NCI-H2029 (cell line): ENCODE measurements around the gene CLNK.

ENCODE experiments used
- DNase-seq: peaks from one replicate; lab custom pipeline; 2025; lab: John Stamatoyannopoulos, UW

CLNK gene

GRCh38 chr4:10701161-10701560 lies 16.6 kb upstream of the CLNK start:
- DNase-seq, result no peak

DNA sequence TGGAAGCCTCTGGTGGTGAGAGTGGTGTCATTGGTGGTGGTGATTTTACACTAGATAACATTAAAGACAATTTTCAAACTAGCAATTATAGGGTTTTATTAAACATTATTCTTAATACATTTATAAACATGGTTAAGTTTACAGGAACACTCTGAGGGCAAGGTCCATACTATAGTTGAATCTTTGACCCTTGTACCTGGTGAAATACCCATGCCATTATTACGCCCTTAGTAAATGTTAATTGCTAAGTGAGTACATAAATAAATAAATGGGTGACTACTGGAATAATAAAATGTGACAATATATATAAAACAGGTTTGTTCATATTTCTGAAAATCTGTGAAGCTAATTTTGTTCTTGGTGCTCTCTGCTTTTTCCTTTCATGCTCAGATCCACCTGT lies 13.6 kb upstream of the CLNK start:
- DNase-seq, result no peak

- DNase-seq, result peak; percentile 76
Observed at GRCh38 chr4:10697086-10697485, 12.5 kb upstream of the CLNK start.

- DNase-seq, result no peak
Observed at GRCh38 chr4:10696253-10696652, 11.7 kb upstream of the CLNK start.

DNA sequence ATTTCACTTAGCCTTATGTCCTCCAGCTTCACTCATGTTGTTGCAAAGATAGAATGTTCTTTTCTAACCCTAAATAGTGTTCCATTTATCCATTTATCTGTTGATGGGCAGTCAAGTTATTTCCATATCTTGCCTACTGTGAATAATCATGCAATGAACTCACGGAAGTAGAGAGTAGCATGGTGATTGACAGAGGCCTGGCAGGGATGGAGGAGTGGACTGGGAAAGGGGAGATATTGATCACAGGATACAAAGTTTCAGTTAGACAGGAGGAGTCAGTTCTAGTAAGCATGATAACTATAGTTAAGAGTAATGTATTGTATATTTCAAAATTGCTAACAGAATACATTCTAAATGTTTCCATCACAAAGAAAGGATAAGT lies 10.3 kb upstream of the CLNK start:
- no peak for DNase-seq

DNA sequence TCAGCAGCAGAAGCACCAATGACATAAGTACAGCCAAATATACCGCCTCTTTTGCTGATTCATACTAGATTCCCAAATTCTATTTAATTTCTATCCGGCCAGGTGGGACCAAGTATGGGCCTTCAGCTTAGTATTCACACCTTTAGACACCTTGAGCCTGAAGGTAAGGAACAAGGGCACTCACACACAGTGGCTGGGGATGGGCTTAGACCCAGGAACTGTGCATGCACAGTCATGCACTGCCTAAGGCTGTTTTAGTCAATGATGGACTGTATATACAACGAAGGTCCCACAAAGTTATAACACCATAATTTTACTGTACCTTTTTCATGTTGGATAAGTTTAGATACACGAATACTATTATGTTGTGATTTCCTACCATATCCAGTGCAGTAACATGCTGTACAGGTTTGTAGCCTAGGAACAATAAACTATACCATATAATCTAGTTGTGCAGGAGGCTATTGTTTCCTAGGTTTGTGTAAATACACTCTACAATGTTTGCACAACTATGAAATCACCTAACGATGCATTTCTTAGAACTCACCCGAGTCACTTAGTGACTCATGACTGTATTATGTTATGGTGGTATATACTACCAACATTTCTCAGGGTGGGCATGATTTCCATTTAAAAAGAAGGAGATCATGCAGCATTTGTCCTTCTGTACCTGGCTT lies 9.7 kb upstream of the CLNK start:
- DNase-seq, result peak; percentile 44

DNA sequence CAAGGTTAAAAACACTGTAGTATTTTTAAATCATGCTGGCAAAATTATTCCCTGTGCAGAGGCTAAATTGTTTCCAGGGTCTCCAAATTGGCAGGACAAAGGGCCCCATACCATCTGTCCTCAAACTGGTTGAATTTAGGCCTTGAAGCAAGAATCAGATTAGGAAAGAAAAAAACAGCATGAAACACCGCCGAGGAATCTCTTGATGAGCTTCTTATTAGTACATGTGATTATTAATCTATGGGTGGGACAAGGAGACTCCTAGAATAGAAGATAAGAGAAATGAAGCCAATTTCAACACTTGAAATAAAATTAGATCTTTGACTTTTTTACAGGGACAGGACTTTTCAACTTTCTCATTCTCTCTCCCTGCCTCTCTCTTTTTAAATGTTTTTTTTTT lies 7.1 kb upstream of the CLNK start:
- no peak for DNase-seq

DNA sequence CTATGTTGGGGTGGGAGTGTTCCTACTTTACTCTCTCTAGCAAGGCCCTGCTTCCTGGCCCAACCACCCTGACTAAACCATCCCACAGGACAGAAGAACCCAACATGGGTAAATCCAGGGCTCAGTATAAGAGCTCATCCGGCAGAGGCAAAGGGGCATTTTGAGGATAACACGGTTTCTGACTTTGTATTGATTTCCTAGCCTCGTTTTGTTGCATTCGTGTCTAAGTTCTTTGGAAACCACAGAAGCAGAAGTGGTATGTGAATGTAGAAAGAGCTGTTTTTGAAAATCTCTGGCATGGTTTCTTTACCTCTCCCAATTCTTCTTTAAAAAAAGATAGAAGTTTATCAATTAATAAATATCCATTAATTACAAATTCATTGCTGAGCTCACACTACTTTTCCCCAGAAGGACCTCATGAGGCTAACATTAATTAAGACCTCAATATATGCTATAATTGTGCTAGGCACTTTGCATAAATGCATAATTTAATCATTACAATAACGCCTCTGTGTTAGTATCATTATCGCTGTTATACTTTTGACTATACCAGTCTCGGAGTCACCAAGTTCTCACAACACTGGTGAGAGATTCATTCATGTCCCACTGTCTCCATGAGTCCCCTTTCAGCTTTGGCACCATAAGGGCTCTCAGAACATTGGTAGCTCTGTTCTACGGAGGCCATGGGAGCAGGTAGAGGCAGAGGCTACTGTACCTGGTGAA lies 5.8 kb upstream of the CLNK start:
- DNase-seq, result no peak

DNA sequence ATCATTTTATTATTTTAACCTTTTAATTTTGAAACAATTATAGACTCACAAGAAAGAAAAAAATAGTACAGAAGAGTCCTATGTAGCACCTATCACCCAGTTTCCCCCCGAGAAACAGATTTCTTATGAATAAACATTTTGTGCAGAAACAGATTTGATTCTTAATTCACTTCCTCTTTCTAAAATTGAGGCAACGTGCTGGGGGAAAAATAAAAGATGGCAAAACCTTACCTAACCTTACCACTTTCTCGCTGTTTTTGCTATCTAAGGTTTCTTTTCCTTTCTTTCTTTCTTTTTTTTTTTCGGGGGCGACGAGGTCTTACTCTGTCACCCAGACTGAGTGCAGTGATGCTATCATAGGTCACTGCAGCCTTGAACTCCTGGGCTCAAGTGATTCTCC lies 4.3 kb upstream of the CLNK start:
- no peak for DNase-seq

DNA sequence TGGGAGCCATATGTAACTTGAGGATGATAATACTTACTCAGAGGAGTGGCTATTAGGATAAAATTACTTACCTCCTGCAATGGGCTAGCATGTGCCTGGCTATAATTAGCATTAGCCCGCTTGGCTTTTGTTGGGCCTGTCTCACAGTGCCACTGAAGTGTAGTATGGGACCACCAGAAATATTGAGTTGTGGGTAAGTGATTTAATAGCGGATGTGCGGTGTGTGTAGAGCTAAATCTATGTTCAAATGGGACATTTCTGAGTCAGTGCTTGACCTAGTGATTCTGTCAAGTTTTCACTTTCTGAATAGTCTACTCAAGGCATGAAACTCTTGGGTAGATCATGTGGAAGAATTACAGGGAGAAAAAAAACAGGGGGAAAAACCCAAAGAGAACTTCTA lies 3.5 kb upstream of the CLNK start:
- DNase-seq, result no peak

GRCh38 chr4:10687526-10687925 lies 3.0 kb upstream of the CLNK start:
- no peak for DNase-seq

- no peak for DNase-seq
Observed at GRCh38 chr4:10682397-10682796, 2.2 kb downstream of the CLNK start.

GRCh38 chr4:10677796-10678497 lies 6.6 kb downstream of the CLNK start:
- no peak for DNase-seq

GRCh38 chr4:10673817-10674369 lies 10.7 kb downstream of the CLNK start:
- no peak for DNase-seq

- DNase-seq, result no peak
Observed at GRCh38 chr4:10672379-10672778, 12.2 kb downstream of the CLNK start.

DNA sequence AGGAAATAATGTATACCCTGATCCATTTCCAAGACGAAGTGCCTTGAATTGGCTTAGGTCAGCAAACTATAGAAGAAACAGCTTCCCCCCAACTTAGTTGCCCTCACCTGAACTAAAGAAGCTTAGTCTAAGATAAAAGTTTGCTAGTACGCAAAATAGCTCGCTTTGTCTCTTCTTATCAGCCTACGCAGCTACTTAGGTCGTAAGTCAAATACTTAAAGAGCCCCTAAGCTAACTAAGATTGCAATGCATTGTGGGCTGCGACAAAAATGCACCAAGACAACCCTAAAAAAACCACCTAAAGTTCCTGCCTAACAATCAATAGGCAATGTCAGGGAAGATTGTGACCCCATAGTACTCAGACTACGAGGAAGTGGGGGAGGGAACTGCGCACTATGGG lies 12.8 kb downstream of the CLNK start:
- DNase-seq, result no peak

- DNase-seq, result no peak
Observed at GRCh38 chr4:10671366-10671765, 13.2 kb downstream of the CLNK start.

- no peak for DNase-seq
Observed at GRCh38 chr4:10670321-10670720, 14.2 kb downstream of the CLNK start.

GRCh38 chr4:10667701-10668326 lies 16.8 kb downstream of the CLNK start:
- peak; percentile 52 for DNase-seq

GRCh38 chr4:10666616-10667015 lies 18.0 kb downstream of the CLNK start:
- peak; percentile 67 for DNase-seq

DNA sequence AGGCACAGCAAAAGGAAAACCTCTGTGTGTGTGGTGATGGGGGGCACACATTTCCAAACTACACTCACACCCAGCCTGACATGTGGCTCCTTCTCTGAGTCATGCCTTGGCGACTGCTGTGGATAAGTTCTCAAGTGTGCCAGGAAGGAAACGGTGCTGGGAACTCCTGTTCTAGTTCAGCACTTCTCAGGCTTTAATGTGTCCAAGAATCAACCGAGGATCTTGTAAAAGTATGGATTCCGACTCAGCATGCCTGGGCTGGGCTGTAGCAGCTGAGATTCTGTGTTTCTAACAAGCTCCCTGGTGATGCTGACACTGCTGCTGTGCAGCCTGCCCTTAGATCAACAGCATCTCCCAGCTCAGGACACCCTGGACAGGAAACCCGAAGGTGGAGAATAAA lies 20.2 kb downstream of the CLNK start:
- DNase-seq, result no peak

GRCh38 chr4:10662937-10663336 lies 21.6 kb downstream of the CLNK start:
- no peak for DNase-seq

DNA sequence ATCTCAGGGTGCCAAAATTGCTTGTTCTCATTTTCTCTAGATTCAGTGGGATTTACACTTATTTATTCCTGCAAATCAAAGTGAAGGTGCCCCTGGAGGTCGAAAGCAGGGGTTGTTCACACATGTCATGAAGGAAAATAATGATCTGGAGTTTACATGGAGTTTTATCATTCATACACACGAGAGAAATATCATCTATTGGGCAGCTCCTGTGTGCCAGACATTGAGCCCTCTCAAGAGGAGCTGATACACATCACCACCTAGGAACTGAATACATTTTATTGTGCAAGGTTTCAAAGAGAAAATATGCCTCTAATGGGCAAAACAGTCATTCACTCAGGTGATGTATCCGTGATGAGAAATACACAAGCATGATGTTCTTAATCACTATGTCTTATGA lies 23.5 kb downstream of the CLNK start:
- no peak for DNase-seq
